Neuron (in vitro differentiated cells): Measurements from ENCODE around the gene MGME1.

ENCODE experiments used
- H2AFZ ChIP-seq: one replicate; pipeline ENCODE4 v1.6.1; 2013; ENCODE audit warnings: low read depth, mild to moderate bottlenecking, inconsistent platforms, low read length, moderate library complexity
- H3K27me3 ChIP-seq: one replicate; pipeline ENCODE4 v1.6.1; 2013; ENCODE audit warnings: low read length; ENCODE audit not compliant: insufficient read depth
- H3K36me3 ChIP-seq: one replicate; pipeline ENCODE4 v1.6.1; 2013; ENCODE audit warnings: low read length; ENCODE audit not compliant: insufficient read depth
- H3K4me1 ChIP-seq: one replicate; pipeline ENCODE4 v1.6.1; 2013; ENCODE audit warnings: low read length; ENCODE audit not compliant: insufficient read depth
- H3K4me3 ChIP-seq: 2 replicates; pipeline ENCODE4 v1.5.1; 2013; ENCODE audit warnings: mild to moderate bottlenecking, low read length, moderate library complexity
- H3K9me3 ChIP-seq: one replicate; pipeline ENCODE4 v1.6.1; 2013; ENCODE audit warnings: low read length

MGME1 gene

DNA sequence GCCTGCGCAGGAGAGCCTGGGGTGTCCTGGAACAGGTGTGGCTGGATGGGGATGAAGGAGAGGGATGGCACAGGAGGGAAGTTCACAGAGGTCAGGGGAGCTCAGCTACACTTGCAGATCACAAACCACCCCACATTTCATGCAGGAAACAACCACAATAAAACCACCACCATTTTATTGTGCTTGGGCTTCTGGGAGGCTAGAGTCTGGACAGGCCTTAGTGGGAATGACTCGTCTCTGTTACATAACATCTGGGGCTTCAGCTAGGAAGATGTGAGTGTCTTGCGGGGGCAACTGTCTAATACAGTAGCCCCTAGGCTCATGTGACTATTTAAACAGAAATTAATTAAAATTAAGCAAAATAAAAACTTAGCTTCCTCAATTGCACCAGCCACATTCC lies 33.6 kb upstream of the MGME1 start:
- Histone ChIP-seq H3K36me3 (no peaks in the 10 kb centered on the region), H3K4me3 (no peak overlapping the region), H3K4me1 (peaks cover 26% of the 10 kb centered on the region), H3K9me3 (no peaks in the 10 kb centered on the region), H3K27me3 (no peaks in the 10 kb centered on the region), H2AFZ (no peak overlapping the region)

DNA sequence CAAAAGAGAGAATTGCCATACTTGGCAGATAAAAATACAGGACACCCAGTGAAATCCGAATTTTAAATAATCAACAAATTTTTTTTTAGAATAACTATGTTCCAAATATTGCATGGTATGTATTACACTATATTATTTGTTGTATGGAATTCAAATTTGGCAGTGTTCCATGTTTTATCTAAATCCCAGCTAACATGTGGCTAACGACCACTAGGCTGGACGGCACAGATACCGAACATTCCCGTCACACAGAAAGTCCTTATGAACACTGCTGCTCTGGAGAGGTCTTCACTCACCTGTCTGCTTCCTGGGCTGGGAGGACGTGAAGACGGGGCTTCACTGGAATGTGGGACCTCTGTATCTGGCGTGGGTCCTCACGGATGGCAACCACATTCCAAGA lies 33.1 kb upstream of the MGME1 start:
- H3K4me3 ChIP-seq = no peak overlapping the region
- H2AFZ ChIP-seq = no peak overlapping the region
- H3K9me3 ChIP-seq = no peaks in the 10 kb centered on the region
- no peaks in the 10 kb centered on the region for H3K27me3 ChIP-seq
- peaks cover 3% of the 10 kb centered on the region for H3K36me3 ChIP-seq
- H3K4me1 ChIP-seq = peaks cover 26% of the 10 kb centered on the region

DNA sequence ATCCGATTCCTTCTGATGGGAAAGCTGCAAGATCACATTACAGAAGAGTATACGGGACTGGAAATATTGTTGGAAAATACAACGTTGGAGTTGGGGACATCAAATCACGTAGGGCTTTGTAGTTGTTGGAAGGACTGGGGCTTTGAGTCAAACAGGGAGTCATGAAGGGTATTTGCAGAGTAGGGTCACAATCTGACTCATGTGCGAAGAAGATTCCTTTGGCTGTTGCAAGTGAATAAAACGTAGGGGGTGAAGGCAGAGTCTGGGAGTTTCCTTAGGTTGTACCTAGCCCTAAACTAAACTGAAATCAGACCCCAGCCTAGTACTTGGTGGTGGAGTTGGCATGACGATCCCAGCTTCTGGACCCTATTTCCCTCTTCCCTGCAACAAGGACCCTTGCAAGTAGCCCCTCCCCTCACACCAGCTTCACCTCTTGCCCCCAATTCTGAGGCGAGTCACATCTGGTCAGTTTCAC lies 32.5 kb upstream of the MGME1 start:
- Histone ChIP-seq H3K27me3 (no peaks in the 10 kb centered on the region), H3K9me3 (no peaks in the 10 kb centered on the region), H3K4me1 (peaks cover 26% of the 10 kb centered on the region), H3K36me3 (peaks cover 8% of the 10 kb centered on the region), H3K4me3 (no peak overlapping the region), H2AFZ (no peak overlapping the region)

DNA sequence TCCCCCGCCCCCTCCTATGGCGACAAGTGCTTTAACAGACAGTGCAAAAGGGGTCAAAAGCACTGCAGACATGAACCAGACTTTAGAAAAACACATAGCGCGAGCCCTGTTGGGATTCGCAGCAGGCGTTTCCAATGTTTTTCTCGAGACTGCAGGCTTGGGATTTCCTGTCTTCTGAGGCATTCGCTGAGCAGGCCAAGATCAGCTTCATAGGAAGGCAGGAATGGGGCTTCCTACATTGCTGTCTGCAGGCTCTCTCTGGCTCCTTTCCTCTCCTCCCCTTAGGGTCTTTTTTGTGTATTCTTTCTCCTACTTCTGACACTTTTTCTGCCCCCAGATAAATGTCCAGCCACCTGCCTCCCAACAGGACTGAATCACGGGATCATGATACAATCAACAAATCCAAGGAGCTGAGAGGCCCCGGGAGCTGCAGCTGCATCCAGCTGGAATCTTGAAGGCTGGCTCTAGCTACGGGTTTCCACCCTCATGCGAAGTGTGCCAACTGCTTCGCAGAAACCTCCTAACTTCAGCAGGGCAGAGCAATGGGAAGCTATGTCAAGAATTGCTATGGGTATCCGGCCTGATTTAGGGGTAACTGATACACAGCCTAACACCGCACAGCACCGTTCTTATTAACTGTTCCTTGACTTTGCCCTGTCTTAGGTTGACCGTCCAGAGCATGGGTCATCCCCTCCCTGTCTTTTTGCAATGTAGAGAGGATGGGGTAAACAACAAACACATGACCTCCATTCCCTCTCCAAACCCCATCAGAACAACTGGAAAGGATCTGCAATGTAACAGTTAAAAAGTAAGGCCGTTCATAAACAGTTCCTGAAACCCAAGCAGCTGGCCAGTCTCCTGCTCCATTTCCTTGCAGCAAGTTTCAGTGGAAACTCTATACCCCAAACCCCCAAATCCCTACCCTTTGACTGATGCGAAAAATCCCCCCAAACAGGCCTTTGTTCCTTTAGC lies 31.8 kb upstream of the MGME1 start:
- Histone ChIP-seq H3K4me3 (no peak overlapping the region), H3K36me3 (peaks cover 15% of the 10 kb centered on the region), H3K9me3 (no peaks in the 10 kb centered on the region), H3K27me3 (no peaks in the 10 kb centered on the region), H3K4me1 (peaks cover 26% of the 10 kb centered on the region), H2AFZ (no peak overlapping the region)

DNA sequence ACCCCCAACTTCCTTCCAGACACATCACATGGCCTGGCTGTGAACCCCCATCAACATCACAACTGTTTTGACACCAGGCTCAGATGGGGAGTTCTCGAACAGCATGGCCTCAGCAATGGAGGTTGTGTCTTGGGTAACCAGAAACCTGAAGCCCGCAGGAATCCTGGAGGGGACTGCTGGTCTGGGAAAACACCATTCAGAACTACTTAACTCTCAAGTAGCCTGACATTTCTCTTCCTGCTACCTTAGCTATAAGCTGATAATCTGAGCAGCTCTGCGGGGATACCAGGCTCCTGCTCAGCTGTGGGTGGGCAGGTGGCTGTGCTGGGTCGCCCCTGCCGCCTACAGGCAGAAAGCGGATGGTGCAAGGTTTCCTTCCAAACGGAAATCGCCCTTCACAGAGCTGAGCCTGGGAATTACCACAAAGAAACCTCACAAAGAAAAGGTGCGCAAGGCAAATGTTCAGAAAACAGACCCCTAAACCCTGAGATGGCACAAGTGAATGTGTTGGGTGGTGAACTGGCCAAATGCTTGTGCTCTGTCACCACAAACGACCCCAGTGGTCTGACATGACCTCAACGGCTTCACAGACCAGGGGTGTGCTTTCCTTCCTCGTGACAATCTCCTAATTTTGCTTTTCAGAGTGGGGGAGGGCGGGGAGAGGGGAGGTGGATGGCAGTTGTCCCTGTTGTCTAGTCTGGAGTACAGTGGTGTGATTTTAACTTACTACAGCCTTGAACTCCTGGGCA lies 29.8 kb upstream of the MGME1 start:
- Histone ChIP-seq H3K4me1 (peaks cover 19% of the 10 kb centered on the region), H3K36me3 (peaks cover 35% of the 10 kb centered on the region), H3K4me3 (no peak overlapping the region), H3K9me3 (no peaks in the 10 kb centered on the region), H3K27me3 (no peaks in the 10 kb centered on the region), H2AFZ (no peak overlapping the region)

DNA sequence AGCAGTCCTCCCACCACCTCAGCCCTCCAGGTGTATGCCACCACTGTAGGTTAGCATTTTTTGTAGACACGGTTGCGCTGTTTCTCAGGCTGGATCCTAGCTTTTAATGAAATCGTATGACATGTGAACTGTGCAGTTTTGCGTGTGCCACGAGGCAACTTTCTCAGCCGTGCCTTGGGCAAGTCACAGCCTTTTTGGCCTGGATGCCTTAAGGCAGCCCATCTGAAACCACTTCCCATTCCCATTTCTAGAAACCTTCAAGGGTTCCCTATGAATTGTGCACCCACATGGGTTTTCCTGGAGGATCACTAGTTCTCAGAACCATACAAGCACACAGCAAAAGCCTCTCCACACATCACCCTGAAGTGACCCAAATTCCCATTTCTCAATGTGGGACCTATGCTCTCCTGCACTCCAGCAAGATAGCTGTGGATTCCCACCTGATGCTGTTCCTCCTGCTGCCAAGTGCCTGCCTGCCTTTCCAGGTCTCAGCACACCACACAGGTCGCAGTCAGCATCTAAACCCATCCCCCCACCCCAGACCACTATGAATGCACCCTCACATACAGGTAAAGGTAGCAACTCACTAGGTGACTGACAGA lies 29.1 kb upstream of the MGME1 start:
- Histone ChIP-seq H2AFZ (no peak overlapping the region), H3K9me3 (no peaks in the 10 kb centered on the region), H3K36me3 (peaks cover 38% of the 10 kb centered on the region), H3K4me1 (peaks cover 12% of the 10 kb centered on the region), H3K27me3 (no peaks in the 10 kb centered on the region), H3K4me3 (no peak overlapping the region)

DNA sequence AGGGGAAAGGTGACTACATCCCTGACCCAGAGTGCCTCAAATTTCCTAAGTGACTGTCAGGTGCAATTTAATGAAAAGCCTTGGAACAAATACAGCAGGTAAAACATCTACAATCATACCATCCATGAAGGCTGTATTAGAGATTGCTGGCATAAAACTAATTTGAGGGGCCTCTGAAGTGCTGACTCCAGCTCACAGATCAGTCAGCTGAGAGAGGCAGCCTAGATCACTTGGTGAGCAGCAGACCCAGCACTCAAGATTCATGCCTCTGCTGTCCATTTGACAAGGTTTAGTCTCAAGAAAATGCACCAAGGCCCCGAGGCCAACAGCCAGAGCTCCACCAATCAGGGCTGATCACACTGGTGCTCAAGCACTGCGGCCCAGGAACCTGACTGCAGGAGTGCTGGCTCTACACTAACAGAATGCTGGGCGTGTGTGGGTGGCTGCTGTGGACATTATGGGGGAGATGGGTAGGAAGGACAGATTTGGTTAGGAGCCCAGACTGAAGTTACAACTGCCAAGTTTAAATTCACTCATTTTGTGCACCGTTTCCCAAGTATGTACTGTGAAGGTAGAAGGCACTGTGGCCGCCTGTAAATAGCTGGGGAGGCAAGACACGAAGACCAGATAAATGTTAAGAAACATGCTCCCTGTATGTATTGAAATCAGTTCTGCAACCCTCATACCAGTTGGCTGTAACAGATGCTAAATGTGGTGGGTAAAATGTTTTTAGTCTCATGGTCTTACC lies 28.4 kb upstream of the MGME1 start:
- no peak overlapping the region for H2AFZ ChIP-seq
- no peaks in the 10 kb centered on the region for H3K27me3 ChIP-seq
- H3K9me3 ChIP-seq = no peaks in the 10 kb centered on the region
- H3K4me1 ChIP-seq = peaks cover 11% of the 10 kb centered on the region
- no peak overlapping the region for H3K4me3 ChIP-seq
- peaks cover 44% of the 10 kb centered on the region for H3K36me3 ChIP-seq

DNA sequence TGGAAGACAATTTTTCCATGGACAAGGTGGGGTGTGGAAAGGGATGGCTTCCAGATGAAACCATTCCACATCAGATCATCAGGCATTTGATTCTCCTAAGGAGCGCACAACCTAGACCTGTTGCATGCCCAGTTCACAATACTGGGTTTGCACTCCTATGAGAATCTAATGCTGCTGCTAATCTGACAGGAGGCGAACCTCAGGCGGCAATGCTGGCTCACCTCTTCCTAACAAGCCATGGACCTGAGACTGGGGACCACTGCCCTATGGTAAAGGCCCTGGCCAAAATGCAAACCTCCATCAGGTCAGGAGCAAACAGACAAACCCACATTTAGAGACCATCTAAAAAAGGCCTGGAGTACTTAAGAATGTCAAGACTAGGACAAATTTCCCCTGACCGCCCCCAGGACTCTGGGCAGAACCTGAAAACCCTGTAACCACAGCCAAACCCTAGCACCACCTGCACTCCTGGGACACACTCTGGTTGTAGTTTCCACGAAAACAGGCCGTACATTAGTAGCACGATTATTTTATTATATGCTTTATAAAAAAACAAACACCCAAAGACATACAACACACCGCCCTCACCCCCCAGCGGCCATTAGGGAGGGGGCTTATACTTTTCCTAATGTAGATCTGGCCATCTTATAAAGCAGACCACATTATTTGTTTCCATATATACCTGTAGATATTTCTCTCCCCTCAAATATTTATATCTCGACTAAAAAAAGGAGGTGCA lies 27.6 kb upstream of the MGME1 start:
- H3K27me3 ChIP-seq = no peaks in the 10 kb centered on the region
- H3K4me3 ChIP-seq = no peak overlapping the region
- no peaks in the 10 kb centered on the region for H3K9me3 ChIP-seq
- no peak overlapping the region for H2AFZ ChIP-seq
- peaks cover 11% of the 10 kb centered on the region for H3K4me1 ChIP-seq
- H3K36me3 ChIP-seq = peaks cover 53% of the 10 kb centered on the region

DNA sequence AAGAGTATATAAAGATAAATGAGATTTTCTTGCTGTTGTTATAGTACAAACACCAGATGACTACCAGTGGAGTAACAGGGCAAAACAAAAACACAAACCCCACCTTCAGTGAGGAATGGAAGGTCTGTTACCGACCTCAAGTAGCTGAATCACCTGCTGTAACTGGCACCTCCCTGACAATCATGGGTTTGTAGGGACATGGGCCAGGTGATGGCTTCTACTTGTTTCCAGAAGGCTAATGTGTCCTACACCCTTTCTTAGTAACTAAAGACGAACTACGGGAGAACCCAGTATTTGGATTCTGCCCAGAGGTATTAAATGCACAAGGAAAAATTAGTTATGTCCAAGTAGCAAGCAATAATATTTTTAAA lies 27.0 kb upstream of the MGME1 start:
- Histone ChIP-seq H3K36me3 (peaks cover 59% of the 10 kb centered on the region), H3K4me1 (peaks cover 6% of the 10 kb centered on the region)

DNA sequence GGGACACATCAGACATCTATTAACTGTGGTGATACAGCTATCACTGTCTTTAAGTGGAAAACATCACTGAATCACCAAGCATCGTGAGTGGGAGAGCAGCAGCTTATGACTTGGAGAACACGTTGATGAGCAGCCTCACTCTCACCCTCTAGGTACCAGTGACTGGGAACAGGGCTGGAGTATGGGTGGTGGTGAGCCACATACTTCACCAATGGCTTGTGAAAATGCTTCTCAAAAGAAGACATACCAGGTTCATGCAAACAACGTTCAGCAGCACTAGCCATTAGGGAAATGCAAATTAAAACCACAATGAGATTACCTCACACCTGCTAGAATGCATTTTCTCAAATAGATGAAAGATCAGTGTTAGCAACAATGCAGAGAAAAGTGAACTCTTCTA lies 25.5 kb upstream of the MGME1 start:
- no peaks in the 10 kb centered on the region for H3K4me1 ChIP-seq
- no peak overlapping the region for H2AFZ ChIP-seq
- H3K9me3 ChIP-seq = no peaks in the 10 kb centered on the region
- H3K4me3 ChIP-seq = no peak overlapping the region
- H3K36me3 ChIP-seq = peaks cover 74% of the 10 kb centered on the region
- H3K27me3 ChIP-seq = no peaks in the 10 kb centered on the region

More for the DNA sequence above, 27.0 kb upstream of the MGME1 start:
- H3K4me3 ChIP-seq = no peak overlapping the region
- H3K9me3 ChIP-seq = no peaks in the 10 kb centered on the region
- H2AFZ ChIP-seq = no peak overlapping the region
- no peaks in the 10 kb centered on the region for H3K27me3 ChIP-seq

DNA sequence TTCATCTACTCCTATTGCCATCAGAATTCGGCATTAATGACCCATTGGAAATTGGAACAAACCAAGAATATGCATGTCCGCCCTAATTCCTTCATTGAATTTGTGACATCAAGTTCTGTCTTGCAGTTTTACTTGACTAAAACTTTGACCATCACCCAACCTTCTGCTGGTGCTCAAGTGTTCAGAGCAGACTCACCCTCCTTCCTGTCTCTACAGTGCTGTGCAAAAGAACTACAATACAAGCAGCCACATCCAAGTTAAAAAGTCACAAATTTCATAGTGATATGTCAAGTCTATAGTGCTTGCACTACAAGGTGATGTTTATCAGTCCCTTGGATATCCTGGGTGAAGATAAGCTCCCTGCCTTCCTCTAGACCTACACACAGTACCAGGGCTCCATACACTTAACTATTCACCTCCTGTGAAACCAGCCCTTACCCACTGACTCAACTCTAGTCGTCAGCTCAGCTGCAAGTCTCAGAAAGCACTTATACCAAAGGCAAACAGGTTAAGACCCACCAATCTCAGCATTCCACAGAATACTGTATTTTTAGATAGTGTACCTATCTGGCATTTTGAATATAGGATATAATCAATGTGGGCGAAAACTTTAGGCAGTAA lies 23.9 kb upstream of the MGME1 start:
- Histone ChIP-seq H2AFZ (no peak overlapping the region), H3K4me3 (no peak overlapping the region), H3K27me3 (no peaks in the 10 kb centered on the region), H3K9me3 (no peaks in the 10 kb centered on the region), H3K36me3 (peaks cover 90% of the 10 kb centered on the region), H3K4me1 (no peaks in the 10 kb centered on the region)

DNA sequence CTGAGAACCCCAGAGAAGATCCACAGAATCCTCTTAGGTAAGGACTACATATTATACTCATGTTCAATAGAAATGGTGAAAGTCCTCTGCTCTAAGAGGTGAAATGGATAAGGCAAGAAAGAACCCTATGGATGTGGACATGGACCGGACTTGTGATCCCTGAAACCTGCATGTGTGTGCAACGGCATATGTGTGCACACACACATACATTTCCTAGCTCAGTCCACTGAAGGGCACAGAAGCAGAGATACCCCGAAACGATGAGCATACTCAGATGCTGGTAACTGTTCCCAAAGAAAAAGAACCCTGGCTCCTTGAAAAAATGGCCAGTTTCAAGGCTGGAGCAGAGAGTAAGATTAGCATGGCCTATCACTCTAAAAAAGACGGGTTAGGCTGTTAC lies 22.8 kb upstream of the MGME1 start:
- Histone ChIP-seq H3K27me3 (no peaks in the 10 kb centered on the region), H3K4me3 (no peak overlapping the region), H3K9me3 (no peaks in the 10 kb centered on the region), H3K36me3 (peaks cover 94% of the 10 kb centered on the region), H2AFZ (no peak overlapping the region), H3K4me1 (no peaks in the 10 kb centered on the region)
